HG02588 (cell line): ENCODE measurements around the gene DSE.

Experiments
- ATAC-seq: cut with Tn5 transposase; IDR thresholded peaks from one replicate; pipeline ENCODE4 v1.9.1; 2021; ENCODE audit warnings: mild to moderate bottlenecking, moderate library complexity; ENCODE audit not compliant: unreplicated experiment

DSE gene

GRCh38 chr6:116408491-116408890, 37.7 kb downstream of the DSE start:
- no peak for ATAC-seq

- peak; percentile 83 for ATAC-seq
These were observed 39.0 kb downstream of the DSE start for GRCh38 chr6:116409756-116410155.

- no peak for ATAC-seq
These were observed 40.5 kb downstream of the DSE start for GRCh38 chr6:116411284-116411623.

GRCh38 chr6:116412270-116412669, 41.5 kb downstream of the DSE start:
- ATAC-seq = no peak

- no peak for ATAC-seq
These were observed 42.6 kb downstream of the DSE start for GRCh38 chr6:116413357-116413756.

- no peak for ATAC-seq
These were observed 46.9 kb downstream of the DSE start for GRCh38 chr6:116417661-116418060.

- no peak for ATAC-seq
These were observed 48.5 kb downstream of the DSE start for GRCh38 chr6:116419069-116419786.

GRCh38 chr6:116420341-116420740, 49.6 kb downstream of the DSE start:
- no peak for ATAC-seq

GRCh38 chr6:116422238-116422637, 51.5 kb downstream of the DSE start:
- no peak for ATAC-seq

- ATAC-seq = no peak
These were observed 53.3 kb downstream of the DSE start for GRCh38 chr6:116424001-116424400.

GRCh38 chr6:116426551-116426950, 55.8 kb downstream of the DSE start:
- ATAC-seq = no peak

- no peak for ATAC-seq
These were observed 58.4 kb downstream of the DSE start for GRCh38 chr6:116429111-116429510.

GRCh38 chr6:116430860-116431259, 60.1 kb downstream of the DSE start:
- ATAC-seq = no peak

- no peak for ATAC-seq
These were observed 61.3 kb downstream of the DSE start for GRCh38 chr6:116431964-116432595.

GRCh38 chr6:116433206-116433712, 62.5 kb downstream of the DSE start:
- ATAC-seq = no peak

- ATAC-seq = no peak
These were observed 63.4 kb downstream of the DSE start for GRCh38 chr6:116434056-116434725.

- ATAC-seq = no peak
These were observed 65.8 kb downstream of the DSE start for GRCh38 chr6:116436586-116436985.

GRCh38 chr6:116437656-116438055, 66.9 kb downstream of the DSE start:
- ATAC-seq = no peak

- ATAC-seq = no peak
These were observed 68.1 kb downstream of the DSE start for GRCh38 chr6:116438590-116439448.

- ATAC-seq = no peak
These were observed 68.8 kb downstream of the DSE start for GRCh38 chr6:116439522-116440051.

GRCh38 chr6:116443105-116443504, 72.4 kb downstream of the DSE start:
- no peak for ATAC-seq
